Ishikawa (cell line): ENCODE results near the gene RNF227.

Experiments used
- CEBPB ChIP-seq: IDR thresholded peaks from 2 replicates; pipeline ENCODE4 v1.6.1; 2012
- CREB1 ChIP-seq: IDR thresholded peaks from 2 replicates; pipeline ENCODE4 v1.6.1; 2012; ENCODE audit warnings: low read depth
- EGR1 ChIP-seq: IDR thresholded peaks from 2 replicates; pipeline ENCODE4 v1.6.1; 2012
- EP300 ChIP-seq: IDR thresholded peaks from 2 replicates; pipeline ENCODE4 v1.6.1; 2012; ENCODE audit warnings: borderline replicate concordance
- FOXM1 ChIP-seq: IDR thresholded peaks from 2 replicates; pipeline ENCODE4 v1.6.1; 2012; ENCODE audit warnings: low read depth, borderline replicate concordance
- NFIC ChIP-seq: IDR thresholded peaks from 2 replicates; pipeline ENCODE4 v1.6.1; 2012
- RAD21 ChIP-seq: IDR thresholded peaks from 2 replicates; pipeline ENCODE4 v1.6.1; 2012; ENCODE audit warnings: low read depth
- TAF1 ChIP-seq: IDR thresholded peaks from 2 replicates; pipeline ENCODE4 v1.6.1; 2012; ENCODE audit warnings: low read depth, mild to moderate bottlenecking
- TCF12 ChIP-seq: IDR thresholded peaks from 2 replicates; pipeline ENCODE4 v1.6.1; 2012; ENCODE audit warnings: low read depth
- TEAD4 ChIP-seq: IDR thresholded peaks from 2 replicates; pipeline ENCODE4 v1.6.1; 2012
- YY1 ChIP-seq: IDR thresholded peaks from 2 replicates; pipeline ENCODE4 v1.6.1; 2012; ENCODE audit warnings: low read depth
- ZBTB7A ChIP-seq: IDR thresholded peaks from 2 replicates; pipeline ENCODE4 v1.6.1; 2012; ENCODE audit warnings: low read depth
- TF ChIP-seq, protein P1 (sequence below): IDR thresholded peaks from 2 replicates; pipeline ENCODE4 v1.6.1; 2012; ENCODE audit warnings: low read depth, mild to moderate bottlenecking
- TF ChIP-seq, protein P2 (sequence below): IDR thresholded peaks from 2 replicates; pipeline ENCODE4 v1.6.1; 2012

The RNF227 gene

DNA sequence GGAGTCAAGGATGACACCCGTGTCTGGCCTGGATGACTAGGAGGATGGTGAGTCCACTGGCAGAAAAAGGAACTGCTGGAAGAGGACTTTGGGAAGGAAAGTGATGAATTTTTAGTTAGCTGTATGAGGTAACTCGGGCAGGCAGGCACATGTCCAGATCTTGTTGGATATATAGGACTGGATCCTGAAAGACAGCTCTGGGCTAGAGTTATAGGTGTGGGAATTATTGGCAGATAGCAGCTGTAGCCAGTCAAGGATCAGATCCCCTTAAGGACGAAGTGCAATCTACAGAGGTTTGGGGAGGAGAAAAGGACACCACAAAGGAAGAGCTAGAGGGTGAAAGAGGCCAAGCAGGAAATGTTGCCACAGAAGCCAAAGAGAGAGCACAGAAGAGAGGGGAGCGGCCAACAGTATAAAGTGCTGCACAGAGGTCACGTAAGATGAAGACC is 48.2 kb downstream of the RNF227 start:
- TF ChIP-seq, protein P1, sequence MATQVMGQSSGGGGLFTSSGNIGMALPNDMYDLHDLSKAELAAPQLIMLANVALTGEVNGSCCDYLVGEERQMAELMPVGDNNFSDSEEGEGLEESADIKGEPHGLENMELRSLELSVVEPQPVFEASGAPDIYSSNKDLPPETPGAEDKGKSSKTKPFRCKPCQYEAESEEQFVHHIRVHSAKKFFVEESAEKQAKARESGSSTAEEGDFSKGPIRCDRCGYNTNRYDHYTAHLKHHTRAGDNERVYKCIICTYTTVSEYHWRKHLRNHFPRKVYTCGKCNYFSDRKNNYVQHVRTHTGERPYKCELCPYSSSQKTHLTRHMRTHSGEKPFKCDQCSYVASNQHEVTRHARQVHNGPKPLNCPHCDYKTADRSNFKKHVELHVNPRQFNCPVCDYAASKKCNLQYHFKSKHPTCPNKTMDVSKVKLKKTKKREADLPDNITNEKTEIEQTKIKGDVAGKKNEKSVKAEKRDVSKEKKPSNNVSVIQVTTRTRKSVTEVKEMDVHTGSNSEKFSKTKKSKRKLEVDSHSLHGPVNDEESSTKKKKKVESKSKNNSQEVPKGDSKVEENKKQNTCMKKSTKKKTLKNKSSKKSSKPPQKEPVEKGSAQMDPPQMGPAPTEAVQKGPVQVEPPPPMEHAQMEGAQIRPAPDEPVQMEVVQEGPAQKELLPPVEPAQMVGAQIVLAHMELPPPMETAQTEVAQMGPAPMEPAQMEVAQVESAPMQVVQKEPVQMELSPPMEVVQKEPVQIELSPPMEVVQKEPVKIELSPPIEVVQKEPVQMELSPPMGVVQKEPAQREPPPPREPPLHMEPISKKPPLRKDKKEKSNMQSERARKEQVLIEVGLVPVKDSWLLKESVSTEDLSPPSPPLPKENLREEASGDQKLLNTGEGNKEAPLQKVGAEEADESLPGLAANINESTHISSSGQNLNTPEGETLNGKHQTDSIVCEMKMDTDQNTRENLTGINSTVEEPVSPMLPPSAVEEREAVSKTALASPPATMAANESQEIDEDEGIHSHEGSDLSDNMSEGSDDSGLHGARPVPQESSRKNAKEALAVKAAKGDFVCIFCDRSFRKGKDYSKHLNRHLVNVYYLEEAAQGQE = no peak
- TF ChIP-seq FOXM1 = no peak
- TF ChIP-seq TCF12 = no peak
- TF ChIP-seq ZBTB7A = no peak
- no peak for TF ChIP-seq RAD21
- TF ChIP-seq TEAD4 = no peak
- TF ChIP-seq NFIC = no peak
- TF ChIP-seq CREB1 = no peak
- TF ChIP-seq EP300 = no peak
- no peak for TF ChIP-seq TAF1
- TF ChIP-seq CEBPB = no peak
- TF ChIP-seq YY1 = no peak
- no peak for TF ChIP-seq EGR1
- TF ChIP-seq, protein P2, sequence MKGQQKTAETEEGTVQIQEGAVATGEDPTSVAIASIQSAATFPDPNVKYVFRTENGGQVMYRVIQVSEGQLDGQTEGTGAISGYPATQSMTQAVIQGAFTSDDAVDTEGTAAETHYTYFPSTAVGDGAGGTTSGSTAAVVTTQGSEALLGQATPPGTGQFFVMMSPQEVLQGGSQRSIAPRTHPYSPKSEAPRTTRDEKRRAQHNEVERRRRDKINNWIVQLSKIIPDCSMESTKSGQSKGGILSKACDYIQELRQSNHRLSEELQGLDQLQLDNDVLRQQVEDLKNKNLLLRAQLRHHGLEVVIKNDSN = no peak

DNA sequence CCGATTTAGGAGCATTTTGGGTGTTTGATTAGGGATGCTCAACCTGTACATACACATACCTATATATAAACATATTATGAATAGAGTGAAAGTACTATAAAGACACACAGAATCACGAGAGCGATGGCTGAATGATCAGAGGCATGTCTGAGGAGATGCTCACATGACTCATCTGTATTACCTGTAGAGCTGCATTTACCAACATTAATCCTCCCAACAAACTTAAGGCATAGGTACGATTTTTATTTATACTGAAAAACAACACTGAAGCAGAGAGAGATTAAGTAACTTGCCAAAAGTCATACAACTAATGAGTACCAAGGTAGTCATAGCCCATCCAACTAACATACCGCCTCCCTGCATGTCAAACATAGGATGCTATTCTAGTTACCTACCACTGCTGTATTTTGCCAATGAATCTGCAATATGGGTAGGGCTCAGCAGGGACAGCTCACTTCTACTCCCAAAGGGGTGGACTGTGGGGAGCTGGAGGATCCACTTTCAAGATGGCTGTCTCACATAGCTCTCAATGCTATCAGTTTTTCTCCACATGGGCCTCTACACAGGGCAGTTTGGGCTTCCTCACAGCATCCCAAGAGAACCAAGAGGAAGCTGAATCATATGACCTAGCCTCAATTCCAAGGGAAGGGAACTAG is 51.0 kb downstream of the RNF227 start:
- TF ChIP-seq, protein P1 = no peak
- TF ChIP-seq RAD21 (no peak), TAF1 (no peak), CEBPB (no peak)
